ENCODE results near the gene TRDN.
"Not testable (repeated sequence)": the region's sequence is repeated elsewhere in the genome, so short reads cannot be mapped to it uniquely, and the experiment has no call there.

TRDN gene

DNA sequence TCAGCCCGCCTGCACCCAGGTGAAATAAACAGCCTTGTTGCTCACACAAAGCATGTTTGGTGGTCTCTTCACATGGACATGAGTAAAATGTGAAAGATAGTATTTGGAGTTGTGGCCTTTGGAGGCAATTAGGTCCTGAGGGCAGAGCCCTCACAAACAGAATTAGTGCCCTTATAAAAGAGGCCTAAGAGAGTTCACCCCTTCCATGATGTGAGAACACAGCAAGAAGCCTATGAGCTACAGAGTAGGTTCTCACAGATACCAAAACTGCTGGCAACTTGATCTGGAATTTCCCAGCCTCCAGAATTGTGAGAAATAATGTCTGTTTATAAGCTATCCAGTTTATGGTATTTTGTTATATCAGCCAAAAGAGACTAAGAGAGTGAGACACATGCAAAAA lies 74.5 kb downstream of the TRDN start:
- no peak for DNase-seq

DNA sequence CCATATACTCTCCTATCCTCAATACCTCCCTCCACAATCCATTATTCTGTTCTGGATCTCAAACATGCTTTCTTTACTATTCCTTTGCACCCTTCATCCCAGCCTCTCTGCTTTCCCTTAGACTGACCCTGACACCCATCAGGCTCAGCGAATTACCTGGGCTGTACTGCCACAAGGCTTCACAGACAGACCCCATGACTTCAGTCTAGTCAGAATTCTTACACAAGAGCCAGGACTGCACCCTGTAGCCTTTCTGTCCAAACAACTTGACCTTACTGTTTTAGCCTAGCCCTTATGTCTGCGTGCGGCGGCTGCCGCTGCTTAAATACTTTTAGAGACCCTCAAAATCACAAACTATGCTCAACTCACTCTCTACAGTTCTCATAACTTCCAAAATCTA lies 76.9 kb downstream of the TRDN start:
- DNase-seq: not testable (repeated sequence)

DNA sequence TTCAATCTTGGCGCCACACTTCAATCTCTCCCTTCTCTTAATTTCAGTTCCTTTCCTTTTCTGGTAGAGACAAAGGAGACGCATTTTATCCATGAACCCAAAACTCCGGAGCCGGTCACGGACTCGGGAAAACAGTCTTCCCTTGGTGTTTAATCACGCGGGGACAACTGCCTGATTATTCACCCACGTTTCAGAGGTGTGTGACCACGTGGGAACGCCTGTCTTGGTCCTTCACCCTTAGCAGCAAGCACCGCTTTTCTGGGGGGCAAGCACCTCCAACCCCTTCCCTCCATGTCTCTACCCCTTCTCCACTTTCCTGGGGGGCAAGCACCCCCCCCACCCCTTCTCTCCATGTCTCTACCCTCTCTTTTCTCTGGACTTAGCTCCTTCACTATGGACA lies 79.3 kb downstream of the TRDN start:
- DNase-seq: not testable (repeated sequence)

DNA sequence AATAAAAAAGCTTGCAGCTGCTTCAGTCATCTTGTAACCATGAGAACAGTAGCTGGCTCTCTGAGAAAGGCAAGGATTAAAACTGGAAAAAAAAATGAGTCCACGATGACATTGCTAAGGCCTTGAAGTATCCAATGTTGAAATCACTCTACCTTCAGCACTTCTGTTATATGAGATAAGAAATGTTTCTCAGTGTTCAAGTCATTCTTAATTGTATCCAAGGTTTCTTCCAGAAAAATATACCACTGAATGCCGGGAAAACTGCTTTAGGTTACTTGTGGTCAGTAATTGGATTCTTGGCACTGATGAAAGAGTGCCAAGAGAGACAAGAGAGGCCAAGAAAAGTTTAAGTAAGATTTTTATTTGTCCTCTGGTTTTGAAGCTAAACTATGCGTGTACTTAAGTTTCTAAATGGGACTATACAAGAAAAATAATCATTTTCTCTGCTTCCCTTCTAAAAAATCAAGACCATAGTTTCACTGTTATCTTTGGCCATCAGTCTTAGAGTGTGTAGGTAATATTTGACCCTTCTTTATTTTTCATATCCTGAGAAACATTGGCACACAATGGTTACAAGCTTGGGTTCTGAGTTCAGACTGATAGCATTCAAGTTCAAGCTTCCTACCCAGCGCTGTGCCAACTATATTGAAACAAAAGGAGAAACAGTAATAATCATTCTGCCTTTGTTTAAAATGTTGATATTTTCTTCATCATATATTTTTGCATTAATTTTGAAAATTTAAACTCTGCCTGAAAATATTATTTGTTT lies 84.6 kb downstream of the TRDN start:
- DNase-seq: no peak

- no peak for DNase-seq
Measured at GRCh38 chr6:123550052-123550617, 86.6 kb downstream of the TRDN start.

GRCh38 chr6:123549476-123549875 lies 87.3 kb downstream of the TRDN start:
- no peak for DNase-seq

DNA sequence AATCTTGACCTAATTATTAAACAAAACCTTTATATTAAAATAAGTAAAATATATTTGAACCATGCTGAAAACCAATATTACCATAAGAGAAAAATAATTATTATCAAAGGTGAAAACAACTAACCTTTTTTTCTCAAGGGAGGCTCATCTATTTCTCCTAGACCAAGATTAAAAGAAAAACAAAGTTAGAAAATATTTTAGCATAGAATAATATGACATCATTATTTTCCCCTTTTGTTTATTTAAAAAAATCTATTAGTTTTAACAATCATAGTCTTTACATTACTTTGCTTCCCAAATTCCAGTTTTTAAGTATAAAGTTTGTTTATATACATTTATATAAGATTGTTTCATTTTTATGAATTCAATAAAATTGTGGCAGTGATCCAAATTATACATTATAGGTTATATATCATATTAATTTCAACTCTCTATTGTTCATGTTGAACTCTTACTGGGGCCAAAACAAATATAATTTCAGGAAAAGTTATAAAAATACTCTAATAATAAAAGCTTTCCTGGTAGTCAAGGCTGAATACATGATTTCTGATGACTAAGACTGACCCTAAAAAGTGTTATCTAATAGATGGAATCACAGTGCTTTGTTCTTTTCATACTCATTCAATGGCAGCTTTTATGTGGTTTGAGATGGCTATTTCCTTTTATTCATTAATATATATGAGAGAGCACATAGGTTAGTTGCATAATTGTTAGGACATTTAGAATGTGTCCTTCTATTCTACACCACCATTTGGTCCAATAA lies 89.4 kb downstream of the TRDN start:
- DNase-seq: no peak

DNA sequence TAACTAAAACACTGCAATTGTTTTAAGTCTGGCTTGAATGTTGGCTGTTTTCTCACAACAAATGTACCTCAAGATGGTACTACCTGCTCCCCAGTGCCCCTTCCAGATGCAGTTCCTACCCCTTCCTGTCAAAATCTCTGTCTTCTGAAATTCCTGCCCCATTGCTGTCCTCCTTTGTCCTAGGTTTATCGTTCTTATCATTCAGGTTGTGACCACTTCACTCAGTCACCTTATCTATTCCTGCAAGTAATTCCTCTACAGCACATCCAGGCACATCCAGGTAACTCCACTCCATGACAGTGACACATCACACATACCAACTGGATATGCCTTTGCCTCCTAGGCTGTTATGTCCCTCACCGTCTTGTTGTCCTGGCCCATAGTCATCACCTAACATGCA lies 90.2 kb downstream of the TRDN start:
- DNase-seq: no peak

GRCh38 chr6:123541462-123541861 lies 95.3 kb downstream of the TRDN start:
- DNase-seq: no peak

- DNase-seq: no peak
Measured at GRCh38 chr6:123533862-123534648, 102.7 kb downstream of the TRDN start.

DNA sequence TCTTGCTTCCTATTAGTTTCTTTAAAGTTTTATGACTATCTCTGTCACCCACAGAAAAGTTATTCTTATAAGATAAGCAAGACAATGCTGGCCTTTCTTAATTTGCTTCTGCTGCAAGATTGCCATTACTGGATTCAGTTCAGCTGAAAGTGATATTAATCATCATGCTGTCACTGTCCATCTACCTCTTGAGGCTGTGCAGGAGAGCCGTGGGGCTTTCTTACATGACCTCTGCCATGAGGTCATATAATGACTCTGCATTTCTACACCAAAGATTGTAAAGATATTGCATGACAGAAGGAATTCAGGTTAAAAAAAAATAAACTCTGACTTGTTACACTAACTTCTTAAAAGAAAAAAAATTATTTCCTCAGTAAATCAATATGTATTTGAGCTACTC lies 106.9 kb downstream of the TRDN start:
- no peak for DNase-seq

GRCh38 chr6:123529058-123529457 lies 107.7 kb downstream of the TRDN start:
- no peak for DNase-seq

DNA sequence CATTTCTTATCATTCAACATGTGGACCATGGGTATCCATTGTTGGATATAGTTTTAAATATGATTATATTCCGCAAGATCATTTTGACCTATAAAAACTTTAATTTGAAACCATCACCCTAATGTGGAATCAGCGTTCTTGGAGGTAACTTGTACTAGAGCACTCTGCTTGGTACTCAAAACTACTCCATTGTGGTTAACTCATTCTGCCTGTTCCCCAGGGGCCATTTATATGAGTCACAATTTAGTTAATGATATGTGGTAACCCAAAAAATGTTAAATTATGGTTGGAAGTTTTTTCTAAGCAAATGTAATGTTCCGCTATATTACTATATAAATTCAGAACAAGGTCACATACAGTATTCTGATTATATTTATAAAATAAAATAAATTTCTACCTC lies 109.3 kb downstream of the TRDN start:
- peak; percentile 17 for DNase-seq

- no peak for DNase-seq
Measured at GRCh38 chr6:123526128-123526527, 110.6 kb downstream of the TRDN start.

DNA sequence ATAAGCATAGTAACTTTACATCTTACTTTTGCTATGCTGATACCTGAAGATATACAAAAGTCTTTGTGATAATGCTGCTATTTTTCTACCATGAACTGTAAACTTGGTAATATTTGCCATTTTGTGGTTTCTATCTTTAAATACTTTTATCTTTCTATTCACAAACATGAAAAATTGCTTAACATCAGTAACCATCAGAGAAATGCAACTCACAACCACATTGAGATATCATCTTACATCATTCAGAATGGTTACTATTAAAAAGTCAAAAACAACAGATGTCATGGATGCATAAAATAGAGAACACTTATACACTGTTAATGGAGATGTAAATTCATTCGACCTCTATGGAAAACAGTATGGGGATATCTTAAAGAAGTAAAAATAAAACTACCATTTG lies 112.0 kb downstream of the TRDN start:
- no peak for DNase-seq

GRCh38 chr6:123520217-123520616 lies 116.5 kb downstream of the TRDN start:
- DNase-seq: peak; percentile 3

DNA sequence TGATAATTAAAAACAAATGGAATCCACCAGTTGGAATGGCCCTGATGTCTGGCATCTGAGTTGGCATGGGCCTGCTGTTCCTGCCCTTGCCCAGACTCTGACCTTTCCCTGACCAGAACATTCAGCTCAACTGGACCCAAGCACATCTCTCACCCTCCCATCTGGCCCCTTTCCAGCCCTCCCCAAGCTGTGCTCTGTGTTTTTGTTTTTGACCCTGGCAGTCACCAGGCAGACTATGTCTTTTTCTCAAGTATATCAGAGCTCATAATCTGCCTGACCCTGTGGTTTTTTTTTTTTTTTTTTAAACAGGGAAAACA lies 117.6 kb downstream of the TRDN start:
- DNase-seq: no peak

GRCh38 chr6:123518441-123519188 lies 118.1 kb downstream of the TRDN start:
- no peak for DNase-seq

DNA sequence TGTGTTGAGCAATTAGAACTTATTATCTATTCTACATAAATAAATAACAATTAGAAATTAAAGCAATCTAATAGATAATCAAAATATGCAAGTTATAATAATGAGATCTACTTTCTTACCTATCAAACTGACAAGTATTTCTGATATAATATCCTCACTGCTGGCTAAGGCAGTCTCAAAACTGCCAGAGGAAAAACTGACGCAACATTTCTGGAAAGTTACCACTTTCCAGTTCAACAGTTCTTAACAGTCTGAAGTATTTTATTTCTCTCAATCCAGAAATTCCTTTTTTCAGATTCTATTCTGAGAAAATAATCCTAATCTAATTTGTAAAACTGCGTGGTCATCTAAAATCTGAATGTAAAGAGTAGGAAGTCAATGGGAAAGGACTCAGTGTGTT lies 121.0 kb downstream of the TRDN start:
- peak; percentile 8 for DNase-seq

DNA sequence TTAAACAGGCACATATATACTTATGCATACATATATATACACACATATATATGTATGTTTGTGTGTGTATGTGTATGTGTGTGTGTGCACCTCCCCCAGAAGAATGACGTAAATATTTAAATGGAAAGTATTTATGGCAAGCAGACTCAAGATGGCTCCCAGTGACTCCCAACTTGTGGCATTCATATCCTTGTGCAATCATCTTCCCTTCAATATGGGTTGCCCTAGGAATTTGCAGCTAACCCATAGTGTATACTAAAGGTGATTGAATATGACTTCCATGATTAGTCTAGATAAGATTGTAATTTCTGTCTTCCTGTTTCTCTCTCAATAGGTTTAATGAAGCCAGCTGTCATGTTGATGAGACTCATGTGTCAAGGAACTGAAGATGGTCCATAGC lies 127.6 kb downstream of the TRDN start:
- peak; percentile 5 for DNase-seq

GRCh38 chr6:123508290-123508689 lies 128.5 kb downstream of the TRDN start:
- DNase-seq: no peak

DNA sequence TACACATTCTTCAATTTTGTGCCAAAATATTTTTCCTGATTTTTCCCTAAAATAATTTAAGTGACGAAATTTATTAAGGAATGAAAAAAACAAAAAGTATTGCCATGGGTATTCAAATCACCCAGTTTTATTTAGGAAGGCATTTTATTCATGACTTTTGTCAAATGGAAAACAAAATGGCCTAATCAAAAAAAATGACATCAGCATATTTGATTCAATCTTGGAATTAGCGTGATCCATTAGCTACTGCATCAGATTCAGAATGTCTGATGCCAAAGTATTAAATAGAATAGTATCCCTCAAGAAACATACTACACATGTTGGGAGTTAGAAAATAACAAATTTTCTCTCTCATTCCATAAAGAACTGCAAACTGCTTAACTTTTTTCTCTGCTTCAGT lies 129.2 kb downstream of the TRDN start:
- DNase-seq: no peak
